Thymus (tissue), 11 donors: ENCODE measurements around the gene KCND3. TPM values are rescaled to one million over a fixed set of nuclear protein-coding genes. Genes with fewer than 3 reads are reported as not detected.

Source experiments
- DNase-seq, 9 donors: peaks; one replicate each; pipeline ENCODE4 v3.0.0-alpha.2; 2013; ENCODE audit warnings: low spot score in 9 of 9, low read depth in 6 of 9, missing footprints in 1 of 9
- H3K27ac ChIP-seq, 2 donors: one replicate each; pipeline ENCODE4 v1.5.1; 2013; ENCODE audit warnings: control low read depth in 1 of 2, low read depth in 1 of 2, low read length in 1 of 2, mild to moderate bottlenecking in 1 of 2, moderate library complexity in 1 of 2
- H3K27me3 ChIP-seq, 2 donors: one replicate each; pipeline ENCODE4 v1.5.1; 2013; ENCODE audit warnings: low read length in 1 of 2; ENCODE audit not compliant: control insufficient read depth in 2 of 2, insufficient read depth in 1 of 2
- H3K36me3 ChIP-seq, 2 donors: one replicate each; pipeline ENCODE4 v1.5.1; 2013; ENCODE audit warnings: low read length in 1 of 2, mild to moderate bottlenecking in 1 of 2, moderate library complexity in 1 of 2; ENCODE audit not compliant: control insufficient read depth in 2 of 2, insufficient read depth in 2 of 2
- H3K4me1 ChIP-seq, 2 donors: one replicate each; pipeline ENCODE4 v1.5.1; 2013; ENCODE audit warnings: low read length in 2 of 2; ENCODE audit not compliant: control insufficient read depth in 2 of 2, insufficient read depth in 2 of 2
- H3K4me3 ChIP-seq, 2 donors: one replicate each; pipeline ENCODE4 v1.5.1; 2013; ENCODE audit warnings: low read length in 2 of 2, control low read depth in 1 of 2, mild to moderate bottlenecking in 1 of 2
- H3K9me3 ChIP-seq, 2 donors: one replicate each; pipeline ENCODE4 v1.5.1; 2013; ENCODE audit warnings: low read length in 1 of 2, mild to moderate bottlenecking in 1 of 2; ENCODE audit not compliant: control insufficient read depth in 2 of 2, insufficient read depth in 1 of 2
- WGBS: extraction: QIAGEN DNeasy Blood & Tissue Kit; methylation state at CpG from one replicate; pipeline ENCODE4 v1.1.7; 2013; 5-methylcytosine and 5-hydroxymethylcytosine counted together
- polyA plus RNA-seq: library from polyadenylated mRNA; stranded (reverse); fragments of 200-250 nt; gene quantifications from one replicate; pipeline ENCODE4 v1.2.3, GENCODE V29; 2013
- total RNA-seq: library from RNA; stranded (reverse); fragments of 120-200 nt; gene quantifications from one replicate; pipeline ENCODE4 v1.2.4, GENCODE V29; 2013
- donor health status: healthy.

KCND3 gene
- total and polyA plus RNA-seq, 2 donors = 0.33 to 0.73 TPM

GRCh38 chr1:111906111-111906510, 83.4 kb downstream of the KCND3 start:
- no peak for DNase-seq
- no peaks in the 10 kb centered on the region for H3K36me3 ChIP-seq
- no peak overlapping the region for H3K4me3 ChIP-seq
- H3K27ac ChIP-seq = no peak overlapping the region
- 83% methylated on average over 4 of the region's 4 CpGs for WGBS
- H3K27me3 ChIP-seq = peaks cover 0 to 2% of the 10 kb centered on the region in 2 donors
- H3K9me3 ChIP-seq = no peaks in the 10 kb centered on the region
- no peaks in the 10 kb centered on the region for H3K4me1 ChIP-seq

GRCh38 chr1:111904478-111905218, 84.8 kb downstream of the KCND3 start:
- peak in 2 of 9 donors; percentile 4 to 19 for DNase-seq
- Histone ChIP-seq H3K4me3 (no peak overlapping the region), H3K27ac (no peak overlapping the region), H3K9me3 (no peaks in the 10 kb centered on the region), H3K36me3 (no peaks in the 10 kb centered on the region), H3K4me1 (no peaks in the 10 kb centered on the region), H3K27me3 (peaks cover 0 to 2% of the 10 kb centered on the region in 2 donors)
- WGBS = 70% methylated on average over 20 of the region's 20 CpGs

- no peak for DNase-seq
- Histone ChIP-seq H3K27me3 (peaks cover 0 to 2% of the 10 kb centered on the region in 2 donors), H3K9me3 (no peaks in the 10 kb centered on the region), H3K4me1 (no peaks in the 10 kb centered on the region), H3K36me3 (no peaks in the 10 kb centered on the region), H3K4me3 (no peak overlapping the region), H3K27ac (no peak overlapping the region)
- WGBS = 94% methylated on average over 3 of the region's 3 CpGs
These were observed 85.5 kb downstream of the KCND3 start for GRCh38 chr1:111903871-111904449.

GRCh38 chr1:111903148-111903870, 86.2 kb downstream of the KCND3 start:
- H3K4me3 ChIP-seq = no peak overlapping the region
- 80% methylated on average over 4 of the region's 4 CpGs for WGBS
- H3K27ac ChIP-seq = no peak overlapping the region
- DNase-seq = no peak
- no peaks in the 10 kb centered on the region for H3K36me3 ChIP-seq
- H3K4me1 ChIP-seq = no peaks in the 10 kb centered on the region
- H3K27me3 ChIP-seq = peaks cover 0 to 2% of the 10 kb centered on the region in 2 donors
- H3K9me3 ChIP-seq = no peaks in the 10 kb centered on the region

GRCh38 chr1:111895469-111895868, 94.0 kb downstream of the KCND3 start:
- no peak overlapping the region for H3K27ac ChIP-seq
- H3K27me3 ChIP-seq = peaks cover 0 to 18% of the 10 kb centered on the region in 2 donors
- H3K4me3 ChIP-seq = no peak overlapping the region
- DNase-seq = no peak
- H3K4me1 ChIP-seq = no peaks in the 10 kb centered on the region
- H3K36me3 ChIP-seq = no peaks in the 10 kb centered on the region
- WGBS = 47% methylated on average over 16 of the region's 16 CpGs
- H3K9me3 ChIP-seq = no peaks in the 10 kb centered on the region

GRCh38 chr1:111895017-111895416, 94.5 kb downstream of the KCND3 start:
- WGBS = 55% methylated on average over 2 of the region's 2 CpGs
- H3K4me1 ChIP-seq = no peaks in the 10 kb centered on the region
- no peak for DNase-seq
- H3K4me3 ChIP-seq = no peak overlapping the region
- no peaks in the 10 kb centered on the region for H3K36me3 ChIP-seq
- H3K27ac ChIP-seq = no peak overlapping the region
- no peaks in the 10 kb centered on the region for H3K9me3 ChIP-seq
- H3K27me3 ChIP-seq = peaks cover 0 to 18% of the 10 kb centered on the region in 2 donors

GRCh38 chr1:111894497-111894896, 95.0 kb downstream of the KCND3 start:
- Histone ChIP-seq H3K27me3 (peaks cover 0 to 18% of the 10 kb centered on the region in 2 donors), H3K27ac (no peak overlapping the region), H3K4me3 (no peak overlapping the region), H3K4me1 (no peaks in the 10 kb centered on the region), H3K36me3 (no peaks in the 10 kb centered on the region), H3K9me3 (no peaks in the 10 kb centered on the region)
- no peak for DNase-seq
- WGBS = 93% methylated on average over 6 of the region's 6 CpGs

- H3K36me3 ChIP-seq = no peaks in the 10 kb centered on the region
- DNase-seq = no peak
- peaks cover 0 to 15% of the 10 kb centered on the region in 2 donors for H3K27me3 ChIP-seq
- no peak overlapping the region for H3K4me3 ChIP-seq
- no peak overlapping the region for H3K27ac ChIP-seq
- no peaks in the 10 kb centered on the region for H3K4me1 ChIP-seq
- H3K9me3 ChIP-seq = no peaks in the 10 kb centered on the region
- WGBS = 73% methylated on average over 3 of the region's 3 CpGs
These were observed 97.9 kb downstream of the KCND3 start for GRCh38 chr1:111891566-111891965.

GRCh38 chr1:111888740-111889376, 100.6 kb downstream of the KCND3 start:
- peaks cover 0 to 7% of the 10 kb centered on the region in 2 donors for H3K27me3 ChIP-seq
- 62% methylated on average over 8 of the region's 8 CpGs for WGBS
- H3K36me3 ChIP-seq = no peaks in the 10 kb centered on the region

More at GRCh38 chr1:111888740-111889376, 100.6 kb downstream of the KCND3 start:
- no peak overlapping the region for H3K27ac ChIP-seq
- H3K9me3 ChIP-seq = no peaks in the 10 kb centered on the region
- no peak for DNase-seq
- H3K4me1 ChIP-seq = no peaks in the 10 kb centered on the region
- no peak overlapping the region for H3K4me3 ChIP-seq
